GM12872 (cell line): ENCODE results near the gene CS.

Experiments used
- TF ChIP-seq, protein P1 (sequence below): IDR thresholded peaks from 3 replicates; pipeline ENCODE4 v1.5.1; 2011; ENCODE audit warnings: low read depth, mild to moderate bottlenecking, low read length, moderate library complexity; ENCODE audit not compliant: insufficient read depth

The CS gene

DNA sequence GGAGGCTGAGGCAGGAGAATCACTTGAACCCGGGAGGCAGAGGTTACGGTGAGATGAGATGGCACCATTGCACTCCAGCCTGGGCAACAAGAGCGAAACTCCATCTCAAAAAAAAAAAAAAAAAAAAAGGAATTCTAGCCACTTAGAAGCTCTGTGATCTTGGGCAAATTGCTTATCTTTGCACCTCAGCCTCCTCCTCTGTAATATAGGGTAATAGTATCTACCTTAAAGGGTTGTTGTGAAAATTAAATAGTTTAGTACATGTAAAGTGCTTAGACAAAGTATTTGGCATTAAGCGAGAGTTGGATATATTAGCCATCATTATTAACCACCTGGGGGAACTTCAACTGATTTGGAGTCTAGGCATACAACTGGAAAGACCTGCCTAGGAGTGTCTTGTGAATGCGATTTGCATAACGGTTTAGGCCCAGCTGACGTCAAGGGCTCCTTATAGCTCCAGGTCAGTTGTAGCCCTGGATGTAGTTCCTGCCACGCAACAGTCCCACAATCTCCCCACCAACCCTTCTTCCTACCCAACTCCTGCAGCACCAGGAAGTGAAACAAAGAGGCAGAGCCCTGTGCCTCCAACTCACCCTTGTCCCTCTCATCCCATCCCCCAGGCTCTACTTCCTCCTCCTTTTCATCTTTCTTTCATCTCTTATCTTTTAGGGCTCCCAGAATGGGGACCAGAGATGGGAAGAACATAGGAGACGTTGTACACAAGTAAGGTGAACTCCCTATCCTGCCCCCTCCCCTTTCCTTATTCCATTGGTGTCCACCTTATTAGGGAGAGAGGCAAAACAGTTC, 36.4 kb upstream of the CS start:
- TF ChIP-seq, protein P1, sequence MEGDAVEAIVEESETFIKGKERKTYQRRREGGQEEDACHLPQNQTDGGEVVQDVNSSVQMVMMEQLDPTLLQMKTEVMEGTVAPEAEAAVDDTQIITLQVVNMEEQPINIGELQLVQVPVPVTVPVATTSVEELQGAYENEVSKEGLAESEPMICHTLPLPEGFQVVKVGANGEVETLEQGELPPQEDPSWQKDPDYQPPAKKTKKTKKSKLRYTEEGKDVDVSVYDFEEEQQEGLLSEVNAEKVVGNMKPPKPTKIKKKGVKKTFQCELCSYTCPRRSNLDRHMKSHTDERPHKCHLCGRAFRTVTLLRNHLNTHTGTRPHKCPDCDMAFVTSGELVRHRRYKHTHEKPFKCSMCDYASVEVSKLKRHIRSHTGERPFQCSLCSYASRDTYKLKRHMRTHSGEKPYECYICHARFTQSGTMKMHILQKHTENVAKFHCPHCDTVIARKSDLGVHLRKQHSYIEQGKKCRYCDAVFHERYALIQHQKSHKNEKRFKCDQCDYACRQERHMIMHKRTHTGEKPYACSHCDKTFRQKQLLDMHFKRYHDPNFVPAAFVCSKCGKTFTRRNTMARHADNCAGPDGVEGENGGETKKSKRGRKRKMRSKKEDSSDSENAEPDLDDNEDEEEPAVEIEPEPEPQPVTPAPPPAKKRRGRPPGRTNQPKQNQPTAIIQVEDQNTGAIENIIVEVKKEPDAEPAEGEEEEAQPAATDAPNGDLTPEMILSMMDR = no peak

GRCh38 chr12:56334490-56334793, 34.3 kb upstream of the CS start:
- TF ChIP-seq, protein P1 = no peak

DNA sequence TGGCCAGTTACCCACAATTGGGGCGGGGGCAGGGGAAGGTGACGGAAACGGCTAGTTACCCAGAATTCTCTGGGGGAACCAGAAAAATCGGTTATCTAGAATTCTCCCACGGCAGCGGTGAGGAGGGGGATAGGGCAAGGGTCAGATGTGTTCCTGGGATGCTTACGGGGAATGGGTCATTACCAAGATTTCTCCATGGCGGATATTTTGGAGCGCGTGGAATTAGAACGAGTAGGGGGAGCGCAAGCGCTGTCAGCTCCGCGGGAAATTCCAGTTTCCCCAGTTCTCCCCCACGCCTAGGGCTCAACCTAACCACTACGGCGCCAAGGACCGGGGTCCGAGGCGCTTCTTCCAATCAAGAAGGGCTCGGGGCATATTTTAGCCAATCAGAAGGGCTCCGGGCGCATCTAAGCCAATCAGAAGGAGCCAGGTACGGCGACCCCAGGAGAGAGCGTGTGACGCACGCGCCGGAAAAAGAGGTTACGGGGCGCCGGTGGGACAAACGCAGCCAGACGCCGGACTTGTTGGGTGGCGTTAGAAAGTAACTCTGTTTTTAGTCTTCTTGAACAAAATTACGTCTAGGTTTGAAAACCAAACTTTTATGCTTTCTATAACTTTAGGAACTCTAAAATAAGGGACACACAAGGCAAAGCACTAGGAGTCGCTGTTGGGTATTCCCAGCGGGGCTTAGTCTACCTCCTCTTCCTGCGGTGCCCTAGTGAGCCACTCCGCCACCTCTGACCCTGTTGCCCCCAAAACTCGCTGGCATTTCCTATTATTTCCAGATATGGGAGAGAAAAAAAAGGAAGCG, 33.8 kb upstream of the CS start, which contains the start of gene PAN2:
TSS of gene PAN2 (minus strand) at position 322 of the 811 bp plus-strand sequence. CDS start 906 bp downstream, outside the sequence.
- TF ChIP-seq, protein P1 = peak; percentile 66

DNA sequence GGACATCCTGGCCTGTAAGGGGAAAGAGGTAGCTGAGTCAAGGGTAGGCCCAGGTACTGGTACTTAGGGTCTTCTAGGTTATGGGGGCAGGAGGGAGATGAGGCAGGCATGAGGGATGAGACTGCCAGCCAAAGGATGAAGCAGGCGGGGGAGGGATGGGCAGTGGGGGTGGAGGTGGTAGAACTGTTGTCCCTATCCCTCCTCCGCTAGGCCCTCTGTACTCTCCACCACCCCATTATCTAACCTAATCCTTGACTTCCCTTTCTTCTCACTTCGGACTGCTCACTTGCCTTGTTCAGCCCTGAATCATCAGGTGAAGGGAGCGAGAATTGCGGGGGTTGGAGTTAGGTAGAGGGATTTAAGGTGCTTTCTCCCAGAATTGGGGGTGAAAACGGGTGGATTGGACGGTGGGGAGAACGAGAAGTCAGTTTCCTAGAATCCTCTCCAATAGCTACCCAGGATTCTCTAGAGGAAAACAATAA, 33.1 kb upstream of the CS start:
- TF ChIP-seq, protein P1 = no peak

DNA sequence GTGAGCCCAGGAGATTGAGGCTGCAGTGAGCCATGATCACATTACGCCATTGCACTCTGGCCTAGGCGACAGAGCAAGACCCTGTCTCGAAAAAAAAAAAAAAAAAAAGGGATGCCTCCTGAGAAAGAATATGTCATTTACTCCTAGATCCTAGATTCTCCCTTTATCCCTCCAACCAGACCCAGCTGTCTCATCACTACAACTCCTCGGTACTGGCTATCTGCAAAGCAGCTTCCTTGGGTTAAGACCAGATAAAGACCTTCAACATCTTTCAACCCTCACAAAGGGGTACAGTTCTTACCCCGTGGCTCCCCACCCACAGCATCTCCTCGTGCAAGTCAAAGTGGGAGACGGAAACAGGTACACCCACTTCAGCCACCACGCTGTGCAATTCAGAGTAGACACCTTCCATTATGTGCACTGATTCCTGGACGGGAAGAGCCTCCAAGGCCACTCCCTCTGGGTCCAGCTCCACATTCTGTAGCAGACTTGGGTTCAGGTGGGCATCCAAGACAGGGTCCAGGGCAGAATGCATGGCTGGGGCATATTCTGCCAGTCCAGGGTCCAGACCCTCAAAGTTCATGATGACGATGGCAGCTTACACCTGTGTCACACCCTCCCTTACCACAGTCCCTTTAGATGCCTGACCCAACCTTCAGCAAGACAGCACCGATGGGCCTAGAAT, 32.5 kb upstream of the CS start:
- TF ChIP-seq, protein P1 = no peak

- TF ChIP-seq, protein P1 = no peak
Measured at GRCh38 chr12:56330936-56331490, 30.9 kb upstream of the CS start.

DNA sequence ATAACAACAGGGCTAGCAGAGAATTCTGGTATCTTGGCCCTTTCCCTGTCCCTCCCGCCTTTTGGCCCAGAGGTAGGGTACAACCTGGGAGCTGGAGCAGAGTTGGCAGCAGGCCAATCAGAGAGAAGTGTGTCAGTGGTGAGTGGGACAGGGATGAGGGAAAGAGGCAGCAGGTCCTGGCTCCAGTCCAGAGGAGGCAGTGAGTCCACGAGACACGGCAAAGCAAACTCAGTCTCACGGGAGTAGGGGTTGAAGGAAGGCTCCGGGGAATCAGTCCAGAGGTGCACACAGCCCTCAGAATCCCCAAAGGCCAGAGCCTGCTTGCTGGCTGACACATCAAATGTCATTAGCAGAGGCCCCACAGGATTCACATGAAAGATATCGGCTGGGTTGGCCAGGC, 26.4 kb upstream of the CS start:
- TF ChIP-seq, protein P1 = no peak
